ENCODE measurements around the gene KLHL21.

- TF ChIP-seq CTCF (IDR thresholded peaks at IDR 0.05) (no peak), POLR2A (IDR thresholded peaks at IDR 0.05) (no peak), EP300 (IDR thresholded peaks at IDR 0.05) (no peak)
These were observed 8.9 kb downstream of the KLHL21 start for GRCh38 chr1:6593810-6594209.

All from upper lobe of left lung (tissue), 4 donors.